Measurements from ENCODE around the gene STPG2.

STPG2 gene

DNA sequence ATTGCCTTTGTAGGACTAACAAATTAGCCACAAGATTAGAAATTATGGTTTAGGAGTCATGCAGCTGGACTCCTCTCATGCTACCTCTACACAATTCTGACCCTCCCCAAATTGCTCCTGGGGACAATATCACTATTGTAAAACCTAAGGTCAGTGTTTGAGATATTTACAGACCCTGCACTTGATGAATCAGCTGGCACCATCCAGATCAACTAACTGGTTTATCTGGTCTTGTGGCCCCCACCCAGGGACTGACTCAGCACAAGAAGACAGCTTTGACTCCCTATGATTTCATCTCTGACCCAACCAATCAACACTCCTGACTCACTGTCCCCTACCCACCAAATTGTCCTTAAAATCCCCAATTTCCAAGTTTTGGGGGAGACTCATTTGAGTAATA is 192.4 kb downstream of the STPG2 start:
- no peak for TF ChIP-seq GATA3 (IDR thresholded peaks at IDR 0.05; ENCODE audit: low read depth, low read length)
- TF ChIP-seq GATA2 (IDR thresholded peaks at IDR 0.05; ENCODE audit: low read depth, low read length), result no peak

- TF ChIP-seq GATA3 (IDR thresholded peaks at IDR 0.05; ENCODE audit: low read depth, low read length), result no peak
- no peak for TF ChIP-seq GATA2 (IDR thresholded peaks at IDR 0.05; ENCODE audit: low read depth, low read length)
Observed at GRCh38 chr4:97942951-97943350, 200.3 kb downstream of the STPG2 start.

DNA sequence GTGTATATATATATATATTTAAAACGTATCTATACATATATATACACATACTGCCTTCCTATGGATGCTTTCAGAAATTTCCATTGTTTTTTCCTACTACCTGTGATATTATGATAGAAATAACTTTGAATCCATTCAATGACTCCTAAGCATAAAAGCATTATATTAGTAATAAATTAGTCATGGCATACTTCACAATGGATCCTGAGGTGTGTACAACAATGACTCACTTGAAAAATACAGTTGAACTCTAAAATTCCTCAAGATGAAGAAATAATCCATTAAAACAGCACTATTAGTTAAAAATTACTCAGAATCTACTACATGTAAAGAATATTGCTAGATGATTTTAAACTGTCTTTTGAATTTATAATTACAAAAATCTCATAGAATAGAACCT is 201.1 kb downstream of the STPG2 start:
- no peak for TF ChIP-seq GATA2 (IDR thresholded peaks at IDR 0.05; ENCODE audit: low read depth, low read length)

- TF ChIP-seq GATA3 (IDR thresholded peaks at IDR 0.05; ENCODE audit: low read depth, low read length) (no peak), GATA2 (IDR thresholded peaks at IDR 0.05; ENCODE audit: low read depth, low read length) (no peak)
Observed at GRCh38 chr4:97938141-97938540, 205.1 kb downstream of the STPG2 start.

DNA sequence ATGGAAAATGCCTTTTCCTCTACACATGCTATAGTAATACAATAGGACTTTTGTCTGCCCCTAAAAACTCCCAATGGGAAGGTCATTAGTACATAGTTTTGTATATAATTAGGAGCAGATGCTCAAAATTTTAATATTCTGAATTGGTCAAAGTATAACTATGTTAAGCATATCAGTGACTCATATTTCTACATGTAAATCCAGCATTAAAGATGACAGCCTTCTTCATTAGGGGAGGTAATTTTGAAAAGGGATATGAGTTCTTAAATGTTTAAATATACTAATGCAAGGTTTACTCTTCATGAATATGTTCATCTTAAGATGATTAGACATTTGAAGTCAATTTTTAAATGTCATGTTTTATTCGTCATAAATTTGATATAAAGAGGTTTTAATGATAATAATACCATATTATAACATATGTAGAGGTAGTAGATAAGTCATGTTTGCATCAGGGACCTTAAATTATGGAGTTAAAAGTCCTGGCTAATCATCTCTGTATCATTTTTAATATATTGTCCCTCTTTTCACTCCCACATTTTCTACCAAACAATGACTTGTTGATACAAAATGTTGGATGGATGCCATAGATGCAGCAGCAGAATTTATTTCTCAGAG is 218.8 kb downstream of the STPG2 start:
- TF ChIP-seq GATA3 (IDR thresholded peaks at IDR 0.05; ENCODE audit: low read depth, low read length), result no peak
- no peak for TF ChIP-seq GATA2 (IDR thresholded peaks at IDR 0.05; ENCODE audit: low read depth, low read length)

GRCh38 chr4:97923096-97923495 is 220.2 kb downstream of the STPG2 start:
- TF ChIP-seq GATA2 (IDR thresholded peaks at IDR 0.05; ENCODE audit: low read depth, low read length), result no peak
- TF ChIP-seq GATA3 (IDR thresholded peaks at IDR 0.05; ENCODE audit: low read depth, low read length), result no peak

- TF ChIP-seq GATA2 (IDR thresholded peaks at IDR 0.05; ENCODE audit: low read depth, low read length), result no peak
- no peak for TF ChIP-seq GATA3 (IDR thresholded peaks at IDR 0.05; ENCODE audit: low read depth, low read length)
Observed at GRCh38 chr4:97917115-97917514, 226.2 kb downstream of the STPG2 start.

DNA sequence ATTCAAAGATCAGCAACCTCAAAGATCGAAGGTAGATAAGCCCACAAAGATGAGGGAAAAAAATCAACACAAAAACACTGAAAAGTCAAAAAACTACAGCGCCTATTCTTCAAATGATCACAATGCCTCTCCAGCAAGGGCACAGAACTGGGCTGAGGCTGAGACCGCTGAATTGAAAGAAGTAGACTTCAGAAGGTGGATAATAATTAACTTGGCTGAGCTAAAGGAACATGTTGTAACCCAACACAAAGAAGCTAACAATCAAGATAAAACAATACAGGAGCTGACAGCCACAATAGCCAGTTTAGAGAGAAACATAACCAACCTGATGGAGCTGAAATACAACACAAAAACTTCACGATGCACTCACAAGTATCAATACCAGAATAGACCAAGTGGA is 231.1 kb downstream of the STPG2 start:
- TF ChIP-seq GATA2 (IDR thresholded peaks at IDR 0.05; ENCODE audit: low read depth, low read length) (no peak), GATA3 (IDR thresholded peaks at IDR 0.05; ENCODE audit: low read depth, low read length) (no peak)

- TF ChIP-seq GATA3 (IDR thresholded peaks at IDR 0.05; ENCODE audit: low read depth, low read length) (no peak), GATA2 (IDR thresholded peaks at IDR 0.05; ENCODE audit: low read depth, low read length) (no peak)
Observed at GRCh38 chr4:97911236-97911906, 231.9 kb downstream of the STPG2 start.

DNA sequence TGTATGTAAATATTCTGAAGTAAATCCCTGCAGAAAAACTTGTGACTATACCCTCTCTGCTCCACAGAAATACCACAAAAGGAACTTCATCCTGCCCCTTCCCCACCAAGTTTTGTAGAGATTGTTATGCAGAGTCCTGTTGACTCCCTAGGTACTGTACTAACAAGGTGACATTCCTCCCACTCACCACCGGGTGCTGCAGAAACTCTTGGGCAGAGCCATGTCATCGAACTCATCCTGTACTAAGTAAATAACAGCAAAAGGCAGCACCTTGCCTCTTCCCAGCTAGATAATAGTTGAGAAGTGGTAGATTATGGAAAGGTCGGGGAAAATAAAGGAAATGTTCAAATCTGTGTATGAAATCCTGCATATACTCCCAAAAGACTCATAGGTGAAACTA is 233.3 kb downstream of the STPG2 start:
- no peak for TF ChIP-seq GATA3 (IDR thresholded peaks at IDR 0.05; ENCODE audit: low read depth, low read length)
- no peak for TF ChIP-seq GATA2 (IDR thresholded peaks at IDR 0.05; ENCODE audit: low read depth, low read length)

- TF ChIP-seq GATA2 (IDR thresholded peaks at IDR 0.05; ENCODE audit: low read depth, low read length) (no peak), GATA3 (IDR thresholded peaks at IDR 0.05; ENCODE audit: low read depth, low read length) (no peak)
Observed at GRCh38 chr4:97900229-97900628, 243.0 kb downstream of the STPG2 start.

- no peak for TF ChIP-seq GATA2 (IDR thresholded peaks at IDR 0.05; ENCODE audit: low read depth, low read length)
- TF ChIP-seq GATA3 (IDR thresholded peaks at IDR 0.05; ENCODE audit: low read depth, low read length), result no peak
Observed at GRCh38 chr4:97892592-97893266, 250.5 kb downstream of the STPG2 start.

DNA sequence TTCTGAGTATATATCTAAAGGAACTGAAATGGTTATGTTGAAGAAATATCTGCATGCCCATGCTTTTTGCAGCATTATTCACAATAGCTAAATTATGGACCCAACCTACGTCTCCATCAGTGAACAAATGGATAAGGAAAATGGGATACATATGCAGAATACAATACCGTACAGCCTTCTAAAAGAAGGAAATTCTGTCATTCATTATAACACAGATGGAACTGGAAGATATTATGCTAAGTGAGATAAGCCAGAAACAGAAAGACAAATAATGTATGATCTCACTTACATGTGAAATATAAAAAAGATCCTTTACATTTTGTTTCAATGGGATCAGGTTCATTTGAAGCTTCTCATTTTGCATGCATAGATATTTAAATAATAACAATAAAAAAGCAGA is 263.3 kb downstream of the STPG2 start:
- TF ChIP-seq GATA2 (IDR thresholded peaks at IDR 0.05; ENCODE audit: low read depth, low read length) (no peak), GATA3 (IDR thresholded peaks at IDR 0.05; ENCODE audit: low read depth, low read length) (no peak)

GRCh38 chr4:97868097-97868496 is 275.2 kb downstream of the STPG2 start:
- no peak for TF ChIP-seq GATA2 (IDR thresholded peaks at IDR 0.05; ENCODE audit: low read depth, low read length)
- no peak for TF ChIP-seq GATA3 (IDR thresholded peaks at IDR 0.05; ENCODE audit: low read depth, low read length)

- TF ChIP-seq GATA3 (IDR thresholded peaks at IDR 0.05; ENCODE audit: low read depth, low read length), result no peak
Observed at GRCh38 chr4:97867557-97868091, 275.7 kb downstream of the STPG2 start.

All from SH-SY5Y (cell line).